ENCODE measurements around the gene C3. TPM values are rescaled to one million over a fixed set of nuclear protein-coding genes. Genes with fewer than 3 reads are reported as not detected.
A peak's percentile ranks its signal among the peaks of the same experiment; 100 is the strongest.

The C3 gene
- total and polyA plus RNA-seq, 2 experiments from 2014 or later, result 5.1 to 17.7 TPM

- no peak overlapping the region for H2AFZ ChIP-seq
- ATAC-seq (peak; percentile 19), DNase-seq (ENCODE audit: low spot score) (peak; percentile 86)
- peaks cover 26% of the 10 kb centered on the region for H3K4me1 ChIP-seq (ENCODE audit: insufficient read depth)
- peak overlapping the region; percentile 96 for H3K4me2 ChIP-seq
- H3K36me3 ChIP-seq (ENCODE audit: insufficient read depth), result peaks cover 23% of the 10 kb centered on the region
- H3K36me3 Mint-ChIP-seq (ENCODE audit: low read depth), result peaks cover 33% of the 10 kb centered on the region
- H3K9me3 Mint-ChIP-seq, result no peaks in the 10 kb centered on the region
- peaks cover 29% of the 10 kb centered on the region for H3K79me2 ChIP-seq (replicated peaks; ENCODE audit: insufficient read depth)
- 0 out of 2 replicates have a peak, but pooled peaks cover 11% of the 10 kb centered on the region for H3F3A ChIP-seq (replicated peaks; ENCODE audit: low read depth)
- H3K4me3 ChIP-seq, result peak overlapping the region; percentile 94
- H3K27me3 ChIP-seq (ENCODE audit: insufficient read depth), result no peaks in the 10 kb centered on the region
- H3K9me2 ChIP-seq (ENCODE audit: insufficient read depth), result no peaks in the 10 kb centered on the region
- no peak for TF ChIP-seq CTCF (conservative IDR thresholded peaks at IDR 0.05; ENCODE audit: low read depth in 2 of 2)
- peaks cover 21% of the 10 kb centered on the region for H3K27me3 Mint-ChIP-seq (ENCODE audit: insufficient read depth, low read depth, poor library complexity)
- H3K4me1 Mint-ChIP-seq, result peaks cover 45% of the 10 kb centered on the region
- peak overlapping the region; percentile 88 for H3K4me3 Mint-ChIP-seq
- peaks cover 15% of the 10 kb centered on the region; the same call in 1 of the 2 replicates for H4K20me1 ChIP-seq (replicated peaks; ENCODE audit: insufficient read depth)
- peak overlapping the region; percentile 75 for H3K27ac Mint-ChIP-seq
- peak overlapping the region; percentile 89 for H3K27ac ChIP-seq (ENCODE audit: low read depth)
These were observed 20.3 kb upstream of the C3 start for GRCh38 chr19:6740589-6741343.

GRCh38 chr19:6739883-6740588 is 19.6 kb upstream of the C3 start:
- Histone ChIP-seq H3K36me3 (ENCODE audit: insufficient read depth) (peaks cover 22% of the 10 kb centered on the region), H3K27me3 (ENCODE audit: insufficient read depth) (no peaks in the 10 kb centered on the region), H2AFZ (no peak overlapping the region), H4K20me1 (replicated peaks; ENCODE audit: insufficient read depth) (peaks cover 15% of the 10 kb centered on the region; the same call in 1 of the 2 replicates), H3K79me2 (replicated peaks; ENCODE audit: insufficient read depth) (peaks cover 31% of the 10 kb centered on the region), H3K4me3 (peak overlapping the region; percentile 94), H3F3A (replicated peaks; ENCODE audit: low read depth) (0 out of 2 replicates have a peak, but pooled peaks cover 11% of the 10 kb centered on the region), H3K9me2 (ENCODE audit: insufficient read depth) (no peaks in the 10 kb centered on the region), H3K4me2 (peak overlapping the region; percentile 96), H3K27ac (ENCODE audit: low read depth) (peak overlapping the region; percentile 89), H3K4me1 (ENCODE audit: insufficient read depth) (peaks cover 34% of the 10 kb centered on the region)
- H3K27me3 Mint-ChIP-seq (ENCODE audit: insufficient read depth, low read depth, poor library complexity), result peaks cover 21% of the 10 kb centered on the region
- DNase-seq (ENCODE audit: low spot score), result peak; percentile 68
- peak overlapping the region; percentile 88 for H3K4me3 Mint-ChIP-seq
- H3K27ac Mint-ChIP-seq, result peak overlapping the region; percentile 75; the same call in 1 of the 2 replicates
- ATAC-seq, result peak; percentile 5
- peaks cover 52% of the 10 kb centered on the region for H3K4me1 Mint-ChIP-seq
- H3K36me3 Mint-ChIP-seq (ENCODE audit: low read depth), result peaks cover 26% of the 10 kb centered on the region
- H3K9me3 Mint-ChIP-seq, result no peaks in the 10 kb centered on the region
- TF ChIP-seq REST (IDR thresholded peaks at IDR 0.05; ENCODE audit: unreplicated experiment), result no peak
- TF ChIP-seq NANOG (IDR thresholded peaks at IDR 0.05; ENCODE audit: borderline replicate concordance), result no peak
- TF ChIP-seq JUNB (IDR thresholded peaks at IDR 0.05; ENCODE audit: unreplicated experiment), result no peak
- TF ChIP-seq STAT1 (IDR thresholded peaks at IDR 0.05; ENCODE audit: unreplicated experiment), result no peak
- TF ChIP-seq ZNF114 (CRISPR knock-in tag; IDR thresholded peaks at IDR 0.05), result no peak
- no peak for TF ChIP-seq EZH2phosphoT487 (IDR thresholded peaks at IDR 0.05; ENCODE audit: unreplicated experiment)
- no peak for TF ChIP-seq ZNF462 (CRISPR knock-in tag; IDR thresholded peaks at IDR 0.05)

Data from GM23338 (cell line).